WI38 (cell line): ENCODE results near the gene AFAP1L2.

Experiments used
- H3K4me3 ChIP-seq: 2 replicates; pipeline ENCODE4 v1.5.1; 2011; ENCODE audit warnings: low read depth, mild to moderate bottlenecking, control low read depth, low read length
- CTCF ChIP-seq: IDR thresholded peaks from 2 replicates; pipeline ENCODE4 v1.5.1; 2012; ENCODE audit warnings: low read depth, mild to moderate bottlenecking, control low read depth, low read length

Gene AFAP1L2

GRCh38 chr10:114304017-114304570 lies 100.2 kb downstream of the AFAP1L2 start:
- H3K4me3 ChIP-seq, result peak overlapping the region; percentile 36
- TF ChIP-seq CTCF, result peak; percentile 70

GRCh38 chr10:114303556-114303955 lies 100.7 kb downstream of the AFAP1L2 start:
- no peak for TF ChIP-seq CTCF
- no peak overlapping the region for H3K4me3 ChIP-seq

DNA sequence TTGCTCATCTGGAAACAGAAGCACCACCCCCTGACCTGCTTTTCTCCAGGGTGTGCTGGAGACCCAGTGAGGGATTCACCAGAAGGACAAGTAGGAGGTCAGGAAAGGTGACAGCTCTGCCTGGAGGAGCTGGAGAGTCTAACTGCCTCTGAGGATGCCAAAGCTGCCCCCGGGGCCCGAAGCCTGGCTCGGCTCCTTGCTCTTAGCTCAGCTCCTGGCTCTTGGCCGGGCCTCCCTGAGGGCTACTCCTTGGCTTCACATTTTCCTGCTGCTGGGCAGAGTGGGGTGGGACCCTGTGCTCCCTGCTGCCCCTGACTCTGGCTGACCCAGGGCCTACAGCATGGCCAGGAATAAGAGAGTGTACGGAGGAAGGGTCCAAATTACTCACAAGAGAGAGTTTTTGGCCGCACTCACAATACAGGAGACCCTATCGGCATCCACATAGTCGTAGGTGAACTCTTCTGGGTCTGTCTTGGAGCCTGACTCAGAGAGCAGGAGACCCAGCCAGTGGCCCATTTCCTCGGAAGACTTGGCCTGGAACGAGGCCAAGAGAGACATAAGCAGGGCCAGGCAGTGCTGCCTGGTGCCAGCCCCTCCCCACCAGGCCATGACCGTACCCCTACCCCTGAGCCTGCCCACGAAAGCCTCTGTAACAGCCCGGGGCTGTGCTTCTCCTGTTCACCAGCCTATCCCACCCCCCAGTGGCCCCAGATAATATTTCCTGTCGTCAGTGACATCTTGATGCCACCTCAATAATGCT lies 102.2 kb downstream of the AFAP1L2 start:
- no peak overlapping the region for H3K4me3 ChIP-seq
- no peak for TF ChIP-seq CTCF

GRCh38 chr10:114301177-114301576 lies 103.1 kb downstream of the AFAP1L2 start:
- no peak for TF ChIP-seq CTCF
- no peak overlapping the region for H3K4me3 ChIP-seq

DNA sequence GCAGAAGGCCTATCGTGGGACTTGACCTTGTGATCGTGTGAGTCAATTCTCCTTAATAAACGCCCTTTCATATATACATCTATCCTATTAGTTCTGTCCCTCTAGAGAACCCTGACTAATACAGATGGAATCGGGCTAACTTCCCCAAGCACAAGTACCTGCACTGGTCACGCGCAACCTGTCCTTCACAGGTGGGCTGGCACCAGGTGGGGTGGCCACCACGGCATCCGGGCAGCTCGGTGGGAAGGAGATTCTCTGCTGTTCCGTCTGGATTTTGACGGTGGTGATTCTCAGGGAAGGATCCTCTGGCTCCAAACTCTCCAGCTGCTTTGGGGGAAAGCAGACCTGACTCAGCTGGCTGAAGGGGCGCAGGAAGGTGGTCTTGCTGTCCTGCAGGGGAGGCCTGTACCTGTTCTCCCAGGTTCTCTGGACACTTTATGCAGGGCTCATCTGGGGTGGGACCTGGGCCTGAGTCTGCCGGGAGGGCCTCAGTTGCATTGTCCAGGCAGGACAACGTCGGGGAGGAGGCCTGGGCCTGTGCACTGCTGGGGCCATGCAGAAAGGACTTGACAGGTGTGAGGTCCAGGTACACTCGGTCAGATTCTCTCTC lies 104.2 kb downstream of the AFAP1L2 start:
- no peak overlapping the region for H3K4me3 ChIP-seq

GRCh38 chr10:114297136-114297705 lies 107.1 kb downstream of the AFAP1L2 start:
- H3K4me3 ChIP-seq, result no peak overlapping the region
- no peak for TF ChIP-seq CTCF

More for the DNA sequence above, 104.2 kb downstream of the AFAP1L2 start:
- no peak for TF ChIP-seq CTCF

- TF ChIP-seq CTCF, result no peak
These were observed 108.9 kb downstream of the AFAP1L2 start for GRCh38 chr10:114295393-114295792.

More at GRCh38 chr10:114295393-114295792, 108.9 kb downstream of the AFAP1L2 start:
- H3K4me3 ChIP-seq, result no peak overlapping the region
